ENCODE results near the gene HMOX1. TPM values are rescaled to one million over a fixed set of nuclear protein-coding genes. Genes with fewer than 3 reads are reported as not detected.

HMOX1 gene
- total and polyA plus RNA-seq, 2 of the 13 experiments (the other 11 are each of a cell fraction or from before 2014, with no cell fraction given), result 53.6 to 67.4 TPM

- DNase-seq (ENCODE audit: low spot score) (peak; percentile 45), FAIRE-seq (peak; percentile 70), ATAC-seq (peak; percentile 62)
- H3K79me2 ChIP-seq (ENCODE audit: insufficient read depth, low read length), result no peaks in the 10 kb centered on the region
- CTCF ChIA-PET (ENCODE audit: low intra/inter-chr PET ratio, low total read pairs), result interaction anchor here (1.6 kb wide), 1 partner anchor 231 kb away, joined by 4 read pairs; no protein-coding TSS in a partner anchor
- no peaks in the 10 kb centered on the region; a peak in 1 of 5 replicates for H3K27me3 ChIP-seq (ENCODE audit: control insufficient read depth in 1 of 2, insufficient read depth in 2 of 2, low read length in 2 of 2)
- H4K20me1 ChIP-seq (ENCODE audit: insufficient read depth, low read length), result no peaks in the 10 kb centered on the region
- 15% methylated on average over 5 of the region's 19 CpGs for WGBS (ENCODE audit: low lambda C conversion rate)
- peak overlapping the region; percentile 98 for H3K4me2 ChIP-seq (ENCODE audit: low read depth, low read length)
- no peak overlapping the region for H2AFZ ChIP-seq (ENCODE audit: low read length)
- H3K36me3 ChIP-seq (replicated peaks in 1 of 2; ENCODE audit: control insufficient read depth in 1 of 2, insufficient read depth in 2 of 2, low read length in 2 of 2), result peaks cover 2% of the 10 kb centered on the region in 2 experiments; a peak in 1 of 5 replicates
- intact Hi-C loops (cut with micrococcal nuclease; ENCODE audit: unreplicated experiment), result loop anchor here (5.0 kb wide), 3 partner anchors 45 to 75 kb away; no protein-coding TSS in a partner anchor
- POLR2A ChIA-PET, result interaction anchor here (1.3 kb wide), 1 partner anchor 295 kb away, joined by 3 read pairs; the partner anchor contains the start of gene APOL6
- H3K9ac ChIP-seq (ENCODE audit: insufficient read depth, low read depth, low read length), result peak overlapping the region; percentile 55
- in situ Hi-C loops (cut with HindIII; ENCODE audit: extremely low pct_ligation_motif_present, low pct_unique_long_range_greater_than_20kb), result loop anchor here (5.0 kb wide), 1 partner anchor 235 kb away; no protein-coding TSS in a partner anchor
- no peaks in the 10 kb centered on the region for H3K9me3 ChIP-seq (ENCODE audit: low read length)
- peaks cover 62% of the 10 kb centered on the region for H3K4me1 ChIP-seq (ENCODE audit: insufficient read depth, low read length)
- H3K4me3 ChIP-seq (replicated peaks in 1 of 3; ENCODE audit: insufficient read depth in 1 of 3, low read depth in 2 of 3, low read length in 3 of 3), result peak overlapping the region; percentile 45 to 80 (median 49); a peak in 5 of 6 replicates
- BruUV-seq (replicated peaks), result no TSS peak
- H3K27ac ChIP-seq (ENCODE audit: extremely low read length, insufficient read depth, low read length), result peak overlapping the region; percentile 30
- TF ChIP-seq, protein P1, sequence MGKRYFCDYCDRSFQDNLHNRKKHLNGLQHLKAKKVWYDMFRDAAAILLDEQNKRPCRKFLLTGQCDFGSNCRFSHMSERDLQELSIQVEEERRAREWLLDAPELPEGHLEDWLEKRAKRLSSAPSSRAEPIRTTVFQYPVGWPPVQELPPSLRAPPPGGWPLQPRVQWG (CRISPR knock-in tag; IDR thresholded peaks at IDR 0.05; ENCODE audit: borderline replicate concordance, low read depth), result no peak
- TF ChIP-seq JDP2 (CRISPR knock-in tag; IDR thresholded peaks at IDR 0.05; ENCODE audit: borderline replicate concordance), result no peak
- no peak for TF ChIP-seq ZNF720 (CRISPR knock-in tag; IDR thresholded peaks at IDR 0.05)
- TF ChIP-seq, protein P2, sequence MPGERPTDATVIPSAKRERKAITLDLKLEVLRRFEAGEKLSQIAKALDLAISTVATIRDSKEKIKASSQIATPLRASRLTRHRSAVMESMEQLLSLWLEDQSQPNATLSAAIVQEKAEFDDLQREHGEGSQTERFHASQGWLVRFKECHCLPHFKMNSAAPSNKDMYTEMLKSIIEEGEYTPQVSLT (CRISPR knock-in tag; IDR thresholded peaks at IDR 0.05; ENCODE audit: borderline replicate concordance, low read depth), result no peak
- no peak for TF ChIP-seq ARNT (IDR thresholded peaks at IDR 0.05)
- no peak for TF ChIP-seq BCLAF1 (IDR thresholded peaks at IDR 0.05)
- peak; percentile 21; the same call in 1 of the 2 replicates for TF ChIP-seq ZNF777 (CRISPR knock-in tag; IDR thresholded peaks at IDR 0.05)
- TF ChIP-seq, protein P3, sequence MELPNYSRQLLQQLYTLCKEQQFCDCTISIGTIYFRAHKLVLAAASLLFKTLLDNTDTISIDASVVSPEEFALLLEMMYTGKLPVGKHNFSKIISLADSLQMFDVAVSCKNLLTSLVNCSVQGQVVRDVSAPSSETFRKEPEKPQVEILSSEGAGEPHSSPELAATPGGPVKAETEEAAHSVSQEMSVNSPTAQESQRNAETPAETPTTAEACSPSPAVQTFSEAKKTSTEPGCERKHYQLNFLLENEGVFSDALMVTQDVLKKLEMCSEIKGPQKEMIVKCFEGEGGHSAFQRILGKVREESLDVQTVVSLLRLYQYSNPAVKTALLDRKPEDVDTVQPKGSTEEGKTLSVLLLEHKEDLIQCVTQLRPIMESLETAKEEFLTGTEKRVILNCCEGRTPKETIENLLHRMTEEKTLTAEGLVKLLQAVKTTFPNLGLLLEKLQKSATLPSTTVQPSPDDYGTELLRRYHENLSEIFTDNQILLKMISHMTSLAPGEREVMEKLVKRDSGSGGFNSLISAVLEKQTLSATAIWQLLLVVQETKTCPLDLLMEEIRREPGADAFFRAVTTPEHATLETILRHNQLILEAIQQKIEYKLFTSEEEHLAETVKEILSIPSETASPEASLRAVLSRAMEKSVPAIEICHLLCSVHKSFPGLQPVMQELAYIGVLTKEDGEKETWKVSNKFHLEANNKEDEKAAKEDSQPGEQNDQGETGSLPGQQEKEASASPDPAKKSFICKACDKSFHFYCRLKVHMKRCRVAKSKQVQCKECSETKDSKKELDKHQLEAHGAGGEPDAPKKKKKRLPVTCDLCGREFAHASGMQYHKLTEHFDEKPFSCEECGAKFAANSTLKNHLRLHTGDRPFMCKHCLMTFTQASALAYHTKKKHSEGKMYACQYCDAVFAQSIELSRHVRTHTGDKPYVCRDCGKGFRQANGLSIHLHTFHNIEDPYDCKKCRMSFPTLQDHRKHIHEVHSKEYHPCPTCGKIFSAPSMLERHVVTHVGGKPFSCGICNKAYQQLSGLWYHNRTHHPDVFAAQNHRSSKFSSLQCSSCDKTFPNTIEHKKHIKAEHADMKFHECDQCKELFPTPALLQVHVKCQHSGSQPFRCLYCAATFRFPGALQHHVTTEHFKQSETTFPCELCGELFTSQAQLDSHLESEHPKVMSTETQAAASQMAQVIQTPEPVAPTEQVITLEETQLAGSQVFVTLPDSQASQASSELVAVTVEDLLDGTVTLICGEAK (IDR thresholded peaks at IDR 0.05), result no peak
- TF ChIP-seq, protein P3 (CRISPR knock-in tag; IDR thresholded peaks at IDR 0.05), result no peak
Observed at GRCh38 chr22:35352214-35353111, 28.4 kb upstream of the HMOX1 start.
